ENCODE results near the gene TMEM209.
"Not testable (repeated sequence)": the region's sequence is repeated elsewhere in the genome, so short reads cannot be mapped to it uniquely, and the experiment has no call there.

The TMEM209 gene

GRCh38 chr7:130221746-130222145 is 16.5 kb upstream of the TMEM209 start:
- intact Hi-C loops (cut with DNase I) = no loop called here
- DNase-seq = no peak

GRCh38 chr7:130219871-130220270 is 14.7 kb upstream of the TMEM209 start:
- DNase-seq = no peak
- intact Hi-C loops (cut with DNase I) = no loop called here

- intact Hi-C loops (cut with DNase I) = no loop called here
- no peak for DNase-seq
Measured at GRCh38 chr7:130218806-130219620, 13.8 kb upstream of the TMEM209 start.

- intact Hi-C loops (cut with DNase I) = no loop called here
- DNase-seq = no peak
Measured at GRCh38 chr7:130216750-130217149, 11.5 kb upstream of the TMEM209 start.

GRCh38 chr7:130216025-130216424 is 10.8 kb upstream of the TMEM209 start:
- no peak for DNase-seq
- intact Hi-C loops (cut with DNase I) = no loop called here

GRCh38 chr7:130213828-130214227 is 8.6 kb upstream of the TMEM209 start:
- DNase-seq = no peak
- intact Hi-C loops (cut with DNase I) = no loop called here

GRCh38 chr7:130210181-130210935 is 5.2 kb upstream of the TMEM209 start:
- intact Hi-C loops (cut with DNase I) = no loop called here
- no peak for DNase-seq

GRCh38 chr7:130208516-130208915 is 3.3 kb upstream of the TMEM209 start:
- no peak for DNase-seq
- intact Hi-C loops (cut with DNase I) = no loop called here

GRCh38 chr7:130207642-130208041 is 2.4 kb upstream of the TMEM209 start, which contains the start of gene SSMEM1:
SSMEM1 (plus strand) TSS chr7:130207860; CDS start chr7:130207911, 51 bp downstream.
- DNase-seq = no peak
- intact Hi-C loops (cut with DNase I) = no loop called here

GRCh38 chr7:130207033-130207432 is 1.8 kb upstream of the TMEM209 start:
- intact Hi-C loops (cut with DNase I) = no loop called here

GRCh38 chr7:130201796-130202195 is 3.4 kb downstream of the TMEM209 start:
- no peak for DNase-seq

More at GRCh38 chr7:130207033-130207432, 1.8 kb upstream of the TMEM209 start:
- no peak for DNase-seq

GRCh38 chr7:130197094-130197493 is 8.1 kb downstream of the TMEM209 start:
- intact Hi-C loops (cut with DNase I) = no loop called here
- peak in 1 of 42 donors; percentile 8 for DNase-seq

More at GRCh38 chr7:130201796-130202195, 3.4 kb downstream of the TMEM209 start:
- intact Hi-C loops (cut with DNase I) = no loop called here

- intact Hi-C loops (cut with DNase I) = no loop called here
Measured at GRCh38 chr7:130196476-130196875, 8.7 kb downstream of the TMEM209 start.

GRCh38 chr7:130195396-130195795 is 9.8 kb downstream of the TMEM209 start:
- intact Hi-C loops (cut with DNase I) = no loop called here
- no peak for DNase-seq

More at GRCh38 chr7:130196476-130196875, 8.7 kb downstream of the TMEM209 start:
- DNase-seq = no peak

GRCh38 chr7:130191791-130192190 is 13.4 kb downstream of the TMEM209 start:
- intact Hi-C loops (cut with DNase I) = no loop called here

GRCh38 chr7:130189343-130189742 is 15.9 kb downstream of the TMEM209 start:
- intact Hi-C loops (cut with DNase I) = no loop called here
- no peak for DNase-seq

More at GRCh38 chr7:130191791-130192190, 13.4 kb downstream of the TMEM209 start:
- DNase-seq = no peak

- intact Hi-C loops (cut with DNase I) = no loop called here
Measured at GRCh38 chr7:130187360-130187759, 17.8 kb downstream of the TMEM209 start.

GRCh38 chr7:130184349-130184748 is 20.9 kb downstream of the TMEM209 start:
- intact Hi-C loops (cut with DNase I); DNase-seq: not testable (repeated sequence)

More at GRCh38 chr7:130187360-130187759, 17.8 kb downstream of the TMEM209 start:
- DNase-seq = no peak

GRCh38 chr7:130182990-130183389 is 22.2 kb downstream of the TMEM209 start:
- intact Hi-C loops (cut with DNase I) = no loop called here
- DNase-seq = no peak

- intact Hi-C loops (cut with DNase I) = no loop called here
- no peak for DNase-seq
Measured at GRCh38 chr7:130181263-130181605, 24.0 kb downstream of the TMEM209 start.
